22Rv1 (cell line): ENCODE measurements around the gene PUS3.

ENCODE experiments used
- ZFX ChIP-seq: fragments of 450-650 bp; IDR thresholded peaks from 2 replicates; pipeline ENCODE4 v1.6.1; 2017; ENCODE audit warnings: antibody characterized with exemption, borderline replicate concordance
- TF ChIP-seq, protein P1 (sequence below): fragments of 450-650 bp; IDR thresholded peaks from 2 replicates; pipeline ENCODE4 v1.5.1; 2017; ENCODE audit warnings: mild to moderate bottlenecking

DNA sequence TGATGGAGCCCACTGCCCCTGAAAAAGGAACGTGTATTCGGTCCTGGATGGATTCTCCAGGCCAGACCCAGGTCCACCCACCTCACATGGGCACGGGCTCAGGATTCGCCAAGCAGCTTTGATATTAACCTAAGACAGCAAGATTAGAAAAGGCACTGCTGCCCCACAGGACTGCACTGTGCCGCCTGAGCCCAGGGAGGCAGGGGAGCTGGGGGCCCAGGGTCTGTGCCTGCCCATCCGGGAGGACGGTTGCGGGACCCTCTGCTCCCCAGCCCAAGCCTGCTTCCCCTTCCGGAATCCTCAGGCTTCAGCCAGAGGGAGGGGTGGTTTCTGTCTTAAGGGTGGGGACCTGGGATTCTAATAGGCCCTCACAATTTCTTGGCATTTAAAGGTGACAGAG lies 29.3 kb upstream of the PUS3 start:
- TF ChIP-seq, protein P1, sequence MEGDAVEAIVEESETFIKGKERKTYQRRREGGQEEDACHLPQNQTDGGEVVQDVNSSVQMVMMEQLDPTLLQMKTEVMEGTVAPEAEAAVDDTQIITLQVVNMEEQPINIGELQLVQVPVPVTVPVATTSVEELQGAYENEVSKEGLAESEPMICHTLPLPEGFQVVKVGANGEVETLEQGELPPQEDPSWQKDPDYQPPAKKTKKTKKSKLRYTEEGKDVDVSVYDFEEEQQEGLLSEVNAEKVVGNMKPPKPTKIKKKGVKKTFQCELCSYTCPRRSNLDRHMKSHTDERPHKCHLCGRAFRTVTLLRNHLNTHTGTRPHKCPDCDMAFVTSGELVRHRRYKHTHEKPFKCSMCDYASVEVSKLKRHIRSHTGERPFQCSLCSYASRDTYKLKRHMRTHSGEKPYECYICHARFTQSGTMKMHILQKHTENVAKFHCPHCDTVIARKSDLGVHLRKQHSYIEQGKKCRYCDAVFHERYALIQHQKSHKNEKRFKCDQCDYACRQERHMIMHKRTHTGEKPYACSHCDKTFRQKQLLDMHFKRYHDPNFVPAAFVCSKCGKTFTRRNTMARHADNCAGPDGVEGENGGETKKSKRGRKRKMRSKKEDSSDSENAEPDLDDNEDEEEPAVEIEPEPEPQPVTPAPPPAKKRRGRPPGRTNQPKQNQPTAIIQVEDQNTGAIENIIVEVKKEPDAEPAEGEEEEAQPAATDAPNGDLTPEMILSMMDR: no peak
- TF ChIP-seq ZFX: no peak
